NCI-H748 (cell line): ENCODE results near the gene COL6A1.

Source experiments
- DNase-seq: peaks from one replicate; lab custom pipeline; 2025; ENCODE audit not compliant: unreplicated experiment; lab: John Stamatoyannopoulos, UW

Gene COL6A1

GRCh38 chr21:45982092-45982757, 655 bp downstream of the COL6A1 start:
- peak; percentile 15 for DNase-seq

GRCh38 chr21:45982758-45983648, 1.4 kb downstream of the COL6A1 start:
- peak; percentile 8 for DNase-seq

GRCh38 chr21:45983649-45983965, 2.0 kb downstream of the COL6A1 start:
- no peak for DNase-seq

- DNase-seq, result peak; percentile 73
Observed at GRCh38 chr21:45983981-45984551, 2.5 kb downstream of the COL6A1 start.

- no peak for DNase-seq
Observed at GRCh38 chr21:45984584-45985095, 3.1 kb downstream of the COL6A1 start.

- DNase-seq, result no peak
Observed at GRCh38 chr21:45985471-45986315, 4.1 kb downstream of the COL6A1 start.

GRCh38 chr21:45986316-45987051, 4.9 kb downstream of the COL6A1 start:
- DNase-seq, result no peak

- no peak for DNase-seq
Observed at GRCh38 chr21:45987121-45987711, 5.6 kb downstream of the COL6A1 start.

GRCh38 chr21:45988366-45989347, 7.1 kb downstream of the COL6A1 start:
- DNase-seq, result no peak

- no peak for DNase-seq
Observed at GRCh38 chr21:45989355-45990048, 7.9 kb downstream of the COL6A1 start.

GRCh38 chr21:45990049-45990711, 8.6 kb downstream of the COL6A1 start:
- DNase-seq, result no peak

- DNase-seq, result no peak
Observed at GRCh38 chr21:45990741-45991605, 9.4 kb downstream of the COL6A1 start.

- no peak for DNase-seq
Observed at GRCh38 chr21:45991606-45992300, 10.2 kb downstream of the COL6A1 start.

GRCh38 chr21:45992301-45993209, 11.0 kb downstream of the COL6A1 start:
- DNase-seq, result no peak
